CD4-positive, alpha-beta T cell (primary cell): Measurements from ENCODE around the gene SGIP1. TPM values are rescaled to one million over a fixed set of nuclear protein-coding genes. Genes with fewer than 3 reads are reported as not detected.
"Not testable (repeated sequence)": the region's sequence is repeated elsewhere in the genome, so short reads cannot be mapped to it uniquely, and the experiment has no call there.

Source experiments
- ATAC-seq: fragments of 200-7000 bp; cut with Tn5 transposase; one replicate; pipeline ENCODE4 v1.10.0; 2022; ENCODE audit warnings: mild to moderate bottlenecking; ENCODE audit not compliant: poor library complexity
- CTCF ChIA-PET: fragments of 350-600 bp; sonication (Branson Sonifier 250); formaldehyde crosslinking; loops from one replicate; lab custom pipeline; 2021; ENCODE audit warnings: antibody characterized with exemption, inconsistent platforms; lab: Charles Lee
- POLR2A ChIA-PET: fragments of 350-600 bp; sonication (Branson Sonifier 250); formaldehyde crosslinking; loops from one replicate; lab custom pipeline; 2021; ENCODE audit warnings: antibody characterized with exemption, inconsistent platforms; lab: Charles Lee
- DNase-seq, 14 experiments: peaks; one replicate each; pipeline ENCODE4 v3.0.0-alpha.2; 2013 to 2020; ENCODE audit warnings: mixed read lengths in 2 of 14
- H3K27ac ChIP-seq, 2 donors: one replicate each; pipeline versions ENCODE4 v1.5.1 to v1.7.0; 2013; ENCODE audit warnings: low read length in 2 of 2, low read depth in 1 of 2, mild to moderate bottlenecking in 1 of 2
- H3K27me3 ChIP-seq, 2 experiments: 1 replicate in 1 of 2; 2 replicates in 1 of 2; pipeline versions ENCODE4 v1.6.1 to v1.7.0; 2013; ENCODE audit warnings: low read length in 2 of 2, control low read depth in 1 of 2, mild to moderate bottlenecking in 1 of 2, moderate library complexity in 1 of 2; ENCODE audit not compliant: insufficient read depth in 2 of 2, control insufficient read depth in 1 of 2
- H3K36me3 ChIP-seq: one replicate; pipeline ENCODE4 v1.6.1; 2013; ENCODE audit warnings: low read length, control low read depth; ENCODE audit not compliant: insufficient read depth
- H3K4me1 ChIP-seq: one replicate; pipeline ENCODE4 v1.6.1; 2013; ENCODE audit warnings: low read length, control low read depth; ENCODE audit not compliant: insufficient read depth
- H3K4me3 ChIP-seq: one replicate; pipeline ENCODE4 v1.5.1; 2013; ENCODE audit warnings: mild to moderate bottlenecking, low read length, moderate library complexity
- H3K9me3 ChIP-seq, 2 experiments: 1 replicate in 1 of 2; 2 replicates in 1 of 2; pipeline versions ENCODE4 v1.6.1 to v1.7.0; 2013; ENCODE audit warnings: low read length in 2 of 2, mild to moderate bottlenecking in 2 of 2, control low read depth in 1 of 2, moderate library complexity in 1 of 2; ENCODE audit not compliant: control insufficient read depth in 1 of 2, insufficient read depth in 1 of 2
- H3K27ac Mint-ChIP-seq: one replicate; pipeline ENCODE4 v1.8.0; 2020; ENCODE audit warnings: mixed read lengths
- H3K27me3 Mint-ChIP-seq: one replicate; pipeline ENCODE4 v1.8.0; 2021; ENCODE audit warnings: mixed read lengths
- H3K36me3 Mint-ChIP-seq: one replicate; pipeline ENCODE4 v1.8.0; 2021; ENCODE audit warnings: low read depth, mixed read lengths
- H3K4me1 Mint-ChIP-seq: one replicate; pipeline ENCODE4 v1.8.0; 2021; ENCODE audit warnings: low read depth, mixed read lengths
- H3K4me3 Mint-ChIP-seq: one replicate; pipeline ENCODE4 v1.8.0; 2020; ENCODE audit warnings: mild to moderate bottlenecking, mixed read lengths
- H3K9me3 Mint-ChIP-seq: one replicate; pipeline ENCODE4 v1.8.0; 2020; ENCODE audit warnings: mixed read lengths
- intact Hi-C, 2 experiments: fragments of 100-400 bp; cut with DNase I in 1 of 2; cut with micrococcal nuclease in 1 of 2; formaldehyde crosslinking; loops; one replicate each; pipeline versions ENCODE4 v1.15.1 to v1.9.0; 2023 to 2025; cut with DNase I, micrococcal nuclease
- total RNA-seq, 174 experiments: library from RNA in 2 of 174; stranded (reverse) in 2 of 174; gene quantifications; one replicate each; pipeline ENCODE4 v1.2.3 and lab custom pipeline; 2021 to 2026
- TF ChIP-seq, protein P1 (sequence below): fragments of 200-600 bp; IDR thresholded peaks from one replicate; pipeline ENCODE4 v1.8.0; 2022; ENCODE audit warnings: antibody characterized with exemption, mild to moderate bottlenecking

The SGIP1 gene
- total RNA-seq, 2 experiments from 2014 or later: 0.84 TPM; not detected in 1

DNA sequence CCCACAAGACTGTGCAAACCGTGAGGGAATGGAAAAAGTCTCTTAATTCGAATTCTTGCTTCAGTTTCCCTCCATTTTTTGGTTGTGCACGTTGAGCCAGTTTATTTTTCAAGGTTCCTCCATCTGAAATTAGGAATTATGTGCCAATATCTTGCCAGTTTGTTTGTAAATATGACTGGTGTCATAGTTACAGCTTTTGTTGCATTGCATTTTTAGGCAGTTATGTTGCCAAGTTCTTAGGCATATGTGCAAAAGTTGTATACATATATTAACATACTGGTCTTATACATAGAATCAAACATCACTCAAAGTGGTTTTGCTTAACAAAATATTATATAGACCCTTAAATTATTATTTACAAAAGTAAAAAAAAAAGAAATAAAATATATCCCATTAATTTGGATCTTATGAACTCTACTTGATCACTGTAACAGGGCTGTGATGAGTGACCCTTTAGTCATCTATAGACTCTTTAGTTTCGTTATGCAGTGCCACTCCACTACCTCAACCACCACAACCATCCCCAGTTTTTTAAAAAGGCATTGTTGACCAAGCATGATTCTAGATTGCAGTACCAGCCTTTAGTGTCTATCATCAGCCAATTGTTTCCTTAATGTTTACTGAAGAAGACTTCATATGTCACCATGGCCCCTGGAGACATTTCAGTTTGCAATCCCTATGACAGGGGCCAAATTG lies 197.4 kb downstream of the SGIP1 start:
- Mint-ChIP-seq H3K27ac (no peak overlapping the region), H3K4me3 (no peak overlapping the region), H3K9me3 (no peaks in the 10 kb centered on the region), H3K4me1 (peaks cover 19% of the 10 kb centered on the region), H3K27me3 (peaks cover 1% of the 10 kb centered on the region), H3K36me3 (no peaks in the 10 kb centered on the region)
- TF ChIP-seq, protein P1, sequence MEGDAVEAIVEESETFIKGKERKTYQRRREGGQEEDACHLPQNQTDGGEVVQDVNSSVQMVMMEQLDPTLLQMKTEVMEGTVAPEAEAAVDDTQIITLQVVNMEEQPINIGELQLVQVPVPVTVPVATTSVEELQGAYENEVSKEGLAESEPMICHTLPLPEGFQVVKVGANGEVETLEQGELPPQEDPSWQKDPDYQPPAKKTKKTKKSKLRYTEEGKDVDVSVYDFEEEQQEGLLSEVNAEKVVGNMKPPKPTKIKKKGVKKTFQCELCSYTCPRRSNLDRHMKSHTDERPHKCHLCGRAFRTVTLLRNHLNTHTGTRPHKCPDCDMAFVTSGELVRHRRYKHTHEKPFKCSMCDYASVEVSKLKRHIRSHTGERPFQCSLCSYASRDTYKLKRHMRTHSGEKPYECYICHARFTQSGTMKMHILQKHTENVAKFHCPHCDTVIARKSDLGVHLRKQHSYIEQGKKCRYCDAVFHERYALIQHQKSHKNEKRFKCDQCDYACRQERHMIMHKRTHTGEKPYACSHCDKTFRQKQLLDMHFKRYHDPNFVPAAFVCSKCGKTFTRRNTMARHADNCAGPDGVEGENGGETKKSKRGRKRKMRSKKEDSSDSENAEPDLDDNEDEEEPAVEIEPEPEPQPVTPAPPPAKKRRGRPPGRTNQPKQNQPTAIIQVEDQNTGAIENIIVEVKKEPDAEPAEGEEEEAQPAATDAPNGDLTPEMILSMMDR: no peak
- Histone ChIP-seq H3K27me3 (no peaks in the 10 kb centered on the region), H3K4me1 (peaks cover 2% of the 10 kb centered on the region), H3K27ac (no peak overlapping the region), H3K4me3 (no peak overlapping the region), H3K36me3 (no peaks in the 10 kb centered on the region), H3K9me3 (no peaks in the 10 kb centered on the region)
- intact Hi-C loops: no loop called here
- ChIA-PET POLR2A (no interaction called here), CTCF (no interaction called here)
- ATAC-seq (no peak), DNase-seq (no peak)

DNA sequence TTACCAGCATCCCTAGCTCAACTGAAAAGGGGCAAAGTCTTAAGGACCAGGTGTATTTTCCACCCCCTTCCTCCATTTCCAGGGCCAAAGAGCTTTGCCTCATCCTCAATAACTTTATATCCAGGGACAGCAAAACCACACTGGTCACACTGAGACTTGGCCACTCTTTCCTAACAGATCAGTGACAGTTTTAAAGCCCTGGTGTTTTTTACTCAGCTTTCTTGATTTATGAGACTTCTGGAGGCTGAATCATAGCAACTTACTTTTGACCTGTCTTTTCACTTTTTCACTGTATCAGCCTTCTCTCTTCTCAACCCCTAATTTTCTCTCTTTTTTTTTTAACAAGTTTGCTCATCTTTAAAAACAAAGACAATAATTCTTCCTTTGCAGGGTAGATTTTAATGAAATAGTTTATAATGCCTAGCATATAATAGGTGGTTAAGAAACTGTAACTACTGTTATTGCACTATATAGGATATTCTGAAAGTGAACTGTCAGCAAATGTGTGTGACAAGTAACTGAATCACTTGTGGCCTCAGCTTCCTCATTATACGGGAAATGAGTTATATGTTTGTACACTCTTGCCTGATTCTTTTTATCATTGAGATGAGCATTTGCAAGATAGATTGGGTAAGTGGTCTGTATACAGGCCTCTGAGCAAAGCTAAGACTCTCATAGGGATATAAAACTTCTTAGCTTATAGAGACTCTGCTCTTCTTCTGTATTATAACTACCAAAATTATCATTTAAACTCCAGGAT lies 198.6 kb downstream of the SGIP1 start:
- intact Hi-C loops: no loop called here
- Histone ChIP-seq H3K27ac (no peak overlapping the region), H3K4me3 (no peak overlapping the region), H3K36me3 (no peaks in the 10 kb centered on the region), H3K4me1 (peaks cover 2% of the 10 kb centered on the region), H3K27me3 (no peaks in the 10 kb centered on the region), H3K9me3 (no peaks in the 10 kb centered on the region)
- Mint-ChIP-seq H3K9me3 (no peaks in the 10 kb centered on the region), H3K36me3 (no peaks in the 10 kb centered on the region), H3K27ac (peak overlapping the region; percentile 27), H3K4me3 (no peak overlapping the region), H3K4me1 (peaks cover 18% of the 10 kb centered on the region), H3K27me3 (no peaks in the 10 kb centered on the region)
- POLR2A ChIA-PET: no interaction called here
- DNase-seq: peak in 2 of 14 experiments; percentile 22 to 51
- CTCF ChIA-PET: no interaction called here
- ATAC-seq: no peak
- TF ChIP-seq, protein P1: no peak

DNA sequence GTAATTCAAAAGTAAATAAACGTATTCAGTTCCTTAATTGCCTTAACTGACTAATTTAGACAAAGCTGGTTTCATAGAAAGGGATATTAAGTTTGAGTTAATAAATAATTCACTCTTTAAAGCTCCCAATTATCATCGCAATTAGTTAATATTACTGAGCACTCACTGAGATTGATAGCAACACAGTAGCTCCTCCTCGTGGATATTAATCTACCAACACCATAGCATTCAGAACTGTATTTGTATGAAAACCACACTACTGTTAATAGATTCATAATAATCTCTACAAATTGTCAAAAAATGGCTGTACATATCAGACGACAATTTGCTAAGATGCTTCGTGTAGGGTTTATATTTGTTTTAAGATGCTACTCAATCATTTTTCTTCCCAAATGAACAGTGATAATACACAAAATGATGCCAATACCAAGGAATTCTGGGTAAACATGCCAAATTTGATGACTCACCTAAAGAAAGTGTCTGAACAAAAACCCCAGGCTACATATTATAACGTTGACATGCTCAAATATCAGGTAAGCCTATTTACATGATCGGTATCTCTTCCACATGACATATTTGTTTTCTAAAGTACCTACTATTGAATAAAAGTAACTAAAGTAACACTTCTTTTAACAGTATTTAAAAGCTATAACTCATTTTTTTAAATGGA lies 199.5 kb downstream of the SGIP1 start:
- ChIA-PET CTCF (no interaction called here), POLR2A (no interaction called here)
- Histone ChIP-seq H3K9me3 (no peaks in the 10 kb centered on the region), H3K4me3 (no peak overlapping the region), H3K4me1 (peaks cover 2% of the 10 kb centered on the region), H3K27me3 (no peaks in the 10 kb centered on the region), H3K27ac (no peak overlapping the region), H3K36me3 (no peaks in the 10 kb centered on the region)
- intact Hi-C loops: no loop called here
- no peak overlapping the region for H3K27ac Mint-ChIP-seq
- H3K36me3 Mint-ChIP-seq: no peaks in the 10 kb centered on the region
- H3K4me3 Mint-ChIP-seq: no peak overlapping the region
- no peak for DNase-seq
- no peak for ATAC-seq
- H3K9me3 Mint-ChIP-seq: no peaks in the 10 kb centered on the region
- H3K4me1 Mint-ChIP-seq: peaks cover 17% of the 10 kb centered on the region
- no peaks in the 10 kb centered on the region for H3K27me3 Mint-ChIP-seq
- TF ChIP-seq, protein P1: no peak

DNA sequence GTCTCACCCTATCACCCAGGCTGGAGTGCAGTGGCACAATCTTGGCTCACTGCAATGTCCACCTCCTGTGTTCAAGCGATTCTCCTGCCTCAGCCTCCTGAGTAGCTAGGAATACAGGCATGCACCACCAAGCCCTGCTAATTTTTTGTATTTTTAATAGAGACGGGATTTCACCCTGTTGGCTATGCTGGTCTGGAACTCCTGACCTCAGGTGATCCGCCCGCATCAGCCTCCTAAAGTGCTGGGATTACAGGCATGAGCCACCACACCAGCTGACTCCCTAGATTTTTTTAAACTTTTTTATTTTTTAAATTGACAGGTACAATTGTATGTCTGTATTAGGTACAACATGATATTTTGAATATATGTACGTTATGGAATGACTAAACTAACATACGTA lies 200.6 kb downstream of the SGIP1 start:
- H3K9me3 Mint-ChIP-seq, H3K27ac Mint-ChIP-seq, H3K27me3 Mint-ChIP-seq, ATAC-seq, CTCF ChIA-PET, intact Hi-C loops, H3K27me3 ChIP-seq, H3K9me3 ChIP-seq, H3K36me3 Mint-ChIP-seq, H3K36me3 ChIP-seq, DNase-seq, POLR2A ChIA-PET, H3K4me3 Mint-ChIP-seq, H3K27ac ChIP-seq, H3K4me1 ChIP-seq, H3K4me3 ChIP-seq: not testable (repeated sequence)
- peaks cover 12% of the 10 kb centered on the region for H3K4me1 Mint-ChIP-seq
